K562 (cell line): ENCODE measurements around the gene RUVBL2. TPM values are rescaled to one million over a fixed set of nuclear protein-coding genes. Genes with fewer than 3 reads are reported as not detected.

Experiments
- CAMTA2 ChIP-seq: fragments of 250-450 bp; sonication (Bioruptor Pico); conservative IDR thresholded peaks from 2 replicates; pipeline ENCODE4 v1.5.1; 2022
- CBFB ChIP-seq: sonication (generic); formaldehyde crosslinking; IDR thresholded peaks from 2 replicates; pipeline ENCODE4 v1.4.0; 2020; ENCODE audit warnings: mild to moderate bottlenecking, missing genetic modification reagents
- CBX8 ChIP-seq: fragments of 200-600 bp; sonication (generic); IDR thresholded peaks from 2 replicates; pipeline ENCODE4 v1.6.1; 2012; ENCODE audit warnings: borderline replicate concordance, mixed run types, low read depth, mild to moderate bottlenecking, moderate library complexity, mixed read lengths, low read length, control low read depth, inconsistent platforms; ENCODE audit not compliant: poor library complexity, severe bottlenecking; ENCODE audit errors: extremely low read depth
- CREM ChIP-seq: IDR thresholded peaks from 2 replicates; pipeline ENCODE4 v1.6.1; 2014; ENCODE audit warnings: antibody characterized with exemption, low read depth
- E2F3 ChIP-seq: fragments of 250-450 bp; sonication (Bioruptor Pico); IDR thresholded peaks from 2 replicates; pipeline ENCODE4 v1.4.0; 2020; ENCODE audit warnings: mild to moderate bottlenecking
- EWSR1 ChIP-seq: fragments of 450-650 bp; IDR thresholded peaks from 2 replicates; pipeline ENCODE4 v1.6.1; 2018; ENCODE audit warnings: borderline replicate concordance, mild to moderate bottlenecking, low read depth, moderate library complexity; ENCODE audit not compliant: partially characterized antibody
- MCM2 ChIP-seq: fragments of 450-650 bp; IDR thresholded peaks from 2 replicates; pipeline ENCODE4 v1.6.1; 2017; ENCODE audit warnings: low read depth, mild to moderate bottlenecking
- MXI1 ChIP-seq: IDR thresholded peaks from 2 replicates; pipeline ENCODE4 v1.6.1; 2011; ENCODE audit warnings: low read depth, mild to moderate bottlenecking, improper control_type of control experiment, low read length
- NR2C1 ChIP-seq, 2 experiments: fragments of 450-650 bp; IDR thresholded peaks; 2 replicates each; pipeline ENCODE4 v1.6.1; 2017; ENCODE audit warnings: mild to moderate bottlenecking in 2 of 2, antibody characterized with exemption in 1 of 2, inconsistent platforms in 1 of 2, missing compliant biosample characterization in 1 of 2, missing genetic modification characterization in 1 of 2
- PHF20 ChIP-seq: fragments of 450-650 bp; IDR thresholded peaks from 2 replicates; pipeline ENCODE4 v1.6.1; 2018; ENCODE audit not compliant: partially characterized antibody
- POLR2AphosphoS5 ChIP-seq: IDR thresholded peaks from 2 replicates; pipeline ENCODE4 v1.6.1; 2011; ENCODE audit warnings: mild to moderate bottlenecking, low read depth, low read length, moderate library complexity; ENCODE audit not compliant: control insufficient read depth, insufficient read depth
- RAD21 ChIP-seq, 2 experiments: fragments of 250-450 bp in 1 of 2; fragments of 450-650 bp in 1 of 2; sonication (Bioruptor Pico) in 1 of 2; formaldehyde crosslinking in 1 of 2; IDR thresholded peaks in 1 of 2; conservative IDR thresholded peaks in 1 of 2; 2 replicates each; pipeline versions ENCODE4 v1.4.0 to v1.8.0; 2020 to 2022; ENCODE audit warnings: mild to moderate bottlenecking in 2 of 2, moderate library complexity in 1 of 2
- RBFOX2 ChIP-seq: fragments of 200-400 bp; formaldehyde crosslinking; IDR thresholded peaks from 2 replicates; pipeline ENCODE4 v1.6.1; 2017; ENCODE audit warnings: low read depth, mild to moderate bottlenecking, low read length, moderate library complexity
- TCFL5 ChIP-seq: fragments of 250-450 bp; sonication (Bioruptor Pico); conservative IDR thresholded peaks from 2 replicates; pipeline ENCODE4 v1.6.1; 2021; ENCODE audit warnings: mild to moderate bottlenecking, moderate library complexity, matching md5 sums
- ZNF12 ChIP-seq: sonication (generic); formaldehyde crosslinking; IDR thresholded peaks from 2 replicates; pipeline ENCODE4 v1.4.0; 2020; ENCODE audit warnings: mild to moderate bottlenecking, missing genetic modification reagents
- ZNF23 ChIP-seq: fragments of 250-450 bp; sonication (Bioruptor Pico); IDR thresholded peaks from 2 replicates; pipeline ENCODE4 v1.4.0; 2020; ENCODE audit warnings: mild to moderate bottlenecking
- ZNF561 ChIP-seq: fragments of 450-650 bp; formaldehyde crosslinking; conservative IDR thresholded peaks from 2 replicates; pipeline ENCODE4 v1.4.0; 2020; ENCODE audit warnings: mild to moderate bottlenecking, moderate library complexity
- ZNF584 ChIP-seq: fragments of 200-800 bp; sonication (Bioruptor generic); IDR thresholded peaks from 2 replicates; pipeline ENCODE4 v1.6.1; 2016; ENCODE audit warnings: low read depth, mild to moderate bottlenecking, missing genetic modification characterization, missing compliant biosample characterization
- ZNF717 ChIP-seq: fragments of 250-450 bp; sonication (Bioruptor Pico); IDR thresholded peaks from 2 replicates; pipeline ENCODE4 v1.5.0; 2021
- ZNF780A ChIP-seq: fragments of 250-450 bp; sonication (Bioruptor Pico); IDR thresholded peaks from 2 replicates; pipeline ENCODE4 v1.5.0; 2021; ENCODE audit warnings: mild to moderate bottlenecking
- ZNF785 ChIP-seq: fragments of 250-450 bp; sonication (Bioruptor Pico); IDR thresholded peaks from 2 replicates; pipeline ENCODE4 v1.4.0; 2020; ENCODE audit warnings: mild to moderate bottlenecking
- polyA plus RNA-seq, 8 experiments: library from polyadenylated mRNA; depleted of rRNA in 4 of 8; stranded (reverse) in 5 of 8; unstranded in 3 of 8; fragments of >200 nt; fragmentation: Nextera tagmentation in 2 of 8; fragmentation: Illumina TruSeq in 1 of 8; extraction: Ambion mirVana in 2 of 8; extraction: Trizol in 1 of 8; gene quantifications; 2 replicates each; pipeline versions ENCODE4 v1.2.1 to v1.2.3, GENCODE V29; 2011 to 2014; ENCODE audit warnings: inconsistent platforms in 1 of 8, missing spikeins in 1 of 8
- total RNA-seq, 7 experiments: library from RNA; depleted of rRNA in 6 of 7; stranded (reverse); fragments of >200 nt in 6 of 7; fragmentation: Illumina TruSeq in 2 of 7; extraction: Trizol in 2 of 7; gene quantifications; 2 replicates each; pipeline versions ENCODE4 v1.2.1 to v1.2.3, GENCODE V29; 2011 to 2021; ENCODE audit warnings: low replicate concordance in 1 of 7
- TF ChIP-seq, protein P1 (sequence below): fragments of 250-450 bp; sonication (Bioruptor Pico); IDR thresholded peaks from 2 replicates; pipeline ENCODE4 v1.5.0; 2021
- TF ChIP-seq, protein P2 (sequence below): fragments of 450-650 bp; IDR thresholded peaks from 2 replicates; pipeline ENCODE4 v1.6.1; 2016; ENCODE audit warnings: mild to moderate bottlenecking
- TF ChIP-seq, protein P3 (sequence below): fragments of 450-650 bp; IDR thresholded peaks from 2 replicates; pipeline ENCODE4 v1.6.1; 2014; ENCODE audit warnings: low read depth, mild to moderate bottlenecking, moderate library complexity, borderline replicate concordance

RUVBL2 gene
- total and polyA plus RNA-seq, 9 of the 15 experiments (the other 6 are each of a cell fraction or from before 2014, with no cell fraction given) = 71.4 to 453 (median 237) TPM

DNA sequence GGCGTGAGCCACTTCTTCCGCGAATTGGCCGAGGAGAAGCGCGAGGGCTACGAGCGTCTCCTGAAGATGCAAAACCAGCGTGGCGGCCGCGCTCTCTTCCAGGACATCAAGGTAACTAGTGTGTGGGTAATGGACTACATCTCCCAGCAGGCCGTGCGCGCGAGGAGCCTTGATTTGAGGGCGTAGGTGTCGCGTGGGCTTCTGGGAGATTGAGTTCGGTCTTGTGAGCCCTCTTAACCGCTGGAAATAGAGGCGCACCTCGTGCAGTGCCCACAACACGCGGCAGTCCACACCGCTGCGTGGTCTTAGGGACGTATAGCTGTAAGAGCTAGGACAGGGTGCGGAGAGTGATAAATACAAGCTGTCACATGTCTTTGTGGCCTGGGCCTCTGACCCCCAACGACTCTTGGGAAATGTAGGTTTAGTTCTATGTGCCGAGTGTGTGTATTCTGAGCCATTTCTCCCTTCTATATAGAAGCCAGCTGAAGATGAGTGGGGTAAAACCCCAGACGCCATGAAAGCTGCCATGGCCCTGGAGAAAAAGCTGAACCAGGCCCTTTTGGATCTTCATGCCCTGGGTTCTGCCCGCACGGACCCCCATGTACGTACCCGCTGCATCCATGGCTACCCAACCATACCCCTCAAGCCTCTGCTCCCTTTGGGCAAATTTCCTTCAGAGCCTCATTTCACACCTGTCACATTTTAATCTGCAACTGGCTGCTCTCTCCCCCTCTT, 27.7 kb upstream of the RUVBL2 start (continued):
- TF ChIP-seq ZNF717 (CRISPR knock-in tag) (0 out of 2 replicates have a peak, but pooled peaks have one; percentile 46), ZNF23 (no peak), ZNF780A (CRISPR knock-in tag) (no peak), MXI1 (peak; percentile 6; the same call in 1 of the 2 replicates), TCFL5 (no peak), ZNF785 (CRISPR knock-in tag) (no peak), POLR2AphosphoS5 (peak; percentile 24; the same call in 1 of the 2 replicates), MCM2 (no peak), RAD21 (CRISPR knock-in tag; conservative IDR thresholded peaks at IDR 0.05 in 1 of 2, IDR thresholded peaks at IDR 0.05 in 1 of 2) (no peak), EWSR1 (no peak), E2F3 (CRISPR knock-in tag) (no peak), CBX8 (no peak), ZNF12 (0 out of 2 replicates have a peak, but pooled peaks have one; percentile 5), RBFOX2 (peak; percentile 91), CREM (peak; percentile 82), PHF20 (no peak), ZNF561 (no peak), CBFB (peak; percentile 76; the same call in 1 of the 2 replicates), CAMTA2 (CRISPR knock-in tag) (no peak), NR2C1 (IDR thresholded peaks at IDR 0.05) (peak; percentile 41), NR2C1 (tag; IDR thresholded peaks at IDR 0.05) (no peak; the same call in 1 of the 2 replicates), ZNF584 (no peak)
- TF ChIP-seq, protein P1, sequence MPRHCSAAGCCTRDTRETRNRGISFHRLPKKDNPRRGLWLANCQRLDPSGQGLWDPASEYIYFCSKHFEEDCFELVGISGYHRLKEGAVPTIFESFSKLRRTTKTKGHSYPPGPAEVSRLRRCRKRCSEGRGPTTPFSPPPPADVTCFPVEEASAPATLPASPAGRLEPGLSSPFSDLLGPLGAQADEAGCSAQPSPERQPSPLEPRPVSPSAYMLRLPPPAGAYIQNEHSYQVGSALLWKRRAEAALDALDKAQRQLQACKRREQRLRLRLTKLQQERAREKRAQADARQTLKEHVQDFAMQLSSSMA = peak; percentile 53; the same call in 1 of the 2 replicates
- TF ChIP-seq, protein P2, sequence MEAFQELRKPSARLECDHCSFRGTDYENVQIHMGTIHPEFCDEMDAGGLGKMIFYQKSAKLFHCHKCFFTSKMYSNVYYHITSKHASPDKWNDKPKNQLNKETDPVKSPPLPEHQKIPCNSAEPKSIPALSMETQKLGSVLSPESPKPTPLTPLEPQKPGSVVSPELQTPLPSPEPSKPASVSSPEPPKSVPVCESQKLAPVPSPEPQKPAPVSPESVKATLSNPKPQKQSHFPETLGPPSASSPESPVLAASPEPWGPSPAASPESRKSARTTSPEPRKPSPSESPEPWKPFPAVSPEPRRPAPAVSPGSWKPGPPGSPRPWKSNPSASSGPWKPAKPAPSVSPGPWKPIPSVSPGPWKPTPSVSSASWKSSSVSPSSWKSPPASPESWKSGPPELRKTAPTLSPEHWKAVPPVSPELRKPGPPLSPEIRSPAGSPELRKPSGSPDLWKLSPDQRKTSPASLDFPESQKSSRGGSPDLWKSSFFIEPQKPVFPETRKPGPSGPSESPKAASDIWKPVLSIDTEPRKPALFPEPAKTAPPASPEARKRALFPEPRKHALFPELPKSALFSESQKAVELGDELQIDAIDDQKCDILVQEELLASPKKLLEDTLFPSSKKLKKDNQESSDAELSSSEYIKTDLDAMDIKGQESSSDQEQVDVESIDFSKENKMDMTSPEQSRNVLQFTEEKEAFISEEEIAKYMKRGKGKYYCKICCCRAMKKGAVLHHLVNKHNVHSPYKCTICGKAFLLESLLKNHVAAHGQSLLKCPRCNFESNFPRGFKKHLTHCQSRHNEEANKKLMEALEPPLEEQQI = peak; percentile 63; the same call in 1 of the 2 replicates
- TF ChIP-seq, protein P3, sequence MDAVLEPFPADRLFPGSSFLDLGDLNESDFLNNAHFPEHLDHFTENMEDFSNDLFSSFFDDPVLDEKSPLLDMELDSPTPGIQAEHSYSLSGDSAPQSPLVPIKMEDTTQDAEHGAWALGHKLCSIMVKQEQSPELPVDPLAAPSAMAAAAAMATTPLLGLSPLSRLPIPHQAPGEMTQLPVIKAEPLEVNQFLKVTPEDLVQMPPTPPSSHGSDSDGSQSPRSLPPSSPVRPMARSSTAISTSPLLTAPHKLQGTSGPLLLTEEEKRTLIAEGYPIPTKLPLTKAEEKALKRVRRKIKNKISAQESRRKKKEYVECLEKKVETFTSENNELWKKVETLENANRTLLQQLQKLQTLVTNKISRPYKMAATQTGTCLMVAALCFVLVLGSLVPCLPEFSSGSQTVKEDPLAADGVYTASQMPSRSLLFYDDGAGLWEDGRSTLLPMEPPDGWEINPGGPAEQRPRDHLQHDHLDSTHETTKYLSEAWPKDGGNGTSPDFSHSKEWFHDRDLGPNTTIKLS = peak; percentile 46; the same call in 1 of the 2 replicates
